Measurements from ENCODE around the gene NRIP1. TPM values are rescaled to one million over a fixed set of nuclear protein-coding genes. Genes with fewer than 3 reads are reported as not detected.

The NRIP1 gene
- total and polyA plus RNA-seq, 2 donors (not counting 3 experiments of a cell fraction or from before 2014, with no cell fraction given) = 2.8 to 24.0 TPM

DNA sequence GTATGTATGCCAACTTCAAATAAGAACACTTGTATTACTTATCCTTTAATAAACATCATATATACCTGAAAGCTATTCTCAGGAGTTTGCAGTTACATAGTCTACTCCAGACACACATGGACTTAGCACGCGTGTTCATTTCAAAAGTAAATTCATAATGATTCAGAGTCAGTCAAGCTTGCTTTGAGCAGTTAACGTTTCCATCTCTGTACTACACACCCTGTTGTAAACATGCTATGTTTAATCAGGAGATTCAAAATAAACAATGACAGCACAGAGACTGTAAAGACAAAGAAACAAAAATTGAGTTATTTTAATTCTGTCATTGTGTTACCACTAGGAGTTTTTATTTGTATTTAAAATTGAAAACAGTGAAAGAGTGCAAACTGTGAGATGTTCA lies 119.6 kb downstream of the NRIP1 start:
- dilution Hi-C loops (cut with MboI; ENCODE audit: extremely low pct_ligation_motif_present, low sequenced_read_pairs) = no loop called here

More for the DNA sequence above, 119.6 kb downstream of the NRIP1 start:
- Histone ChIP-seq H3K79me2 (ENCODE audit: control insufficient read depth, insufficient read depth, low read length) (no peaks in the 10 kb centered on the region), H3K27me3 (ENCODE audit: control insufficient read depth in 2 of 2, insufficient read depth in 2 of 2, low read length in 2 of 2) (no peaks in the 10 kb centered on the region), H3K27ac (ENCODE audit: insufficient read depth, low read depth, low read length) (no peak overlapping the region), H3K36me3 (ENCODE audit: control insufficient read depth in 2 of 2, extremely low read depth in 1 of 2, insufficient read depth in 2 of 2, low read length in 2 of 2) (no peaks in the 10 kb centered on the region), H3K4me2 (ENCODE audit: insufficient read depth, low read length) (no peak overlapping the region), H3K9me3 (replicated peaks; ENCODE audit: control insufficient read depth, insufficient read depth, low read length) (no peaks in the 10 kb centered on the region), H3K9me1 (replicated peaks; ENCODE audit: control insufficient read depth, extremely low read depth, insufficient read depth, low read length) (no peaks in the 10 kb centered on the region), H3K4me1 (ENCODE audit: control insufficient read depth, extremely low read depth, insufficient read depth, low read length) (no peaks in the 10 kb centered on the region), H4K20me1 (replicated peaks; ENCODE audit: control insufficient read depth, extremely low read depth, insufficient read depth, low read length) (no peaks in the 10 kb centered on the region), H3K4me3 (replicated peaks in 1 of 3; ENCODE audit: insufficient read depth in 1 of 3, low read depth in 1 of 3, low read length in 3 of 3) (no peak overlapping the region), H3K9ac (replicated peaks; ENCODE audit: extremely low read depth, insufficient read depth, low read length) (no peak overlapping the region), H2AFZ (ENCODE audit: low read depth, low read length) (no peak overlapping the region)
- no TSS peak for BruUV-seq (replicated peaks)
- intact Hi-C loops (cut with micrococcal nuclease) = no loop called here
- CTCF ChIA-PET = no interaction called here
- FAIRE-seq (no peak), DNase-seq (ENCODE audit: low read depth, low spot score) (no peak)
- TF ChIP-seq, protein P1, sequence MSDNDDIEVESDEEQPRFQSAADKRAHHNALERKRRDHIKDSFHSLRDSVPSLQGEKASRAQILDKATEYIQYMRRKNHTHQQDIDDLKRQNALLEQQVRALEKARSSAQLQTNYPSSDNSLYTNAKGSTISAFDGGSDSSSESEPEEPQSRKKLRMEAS (IDR thresholded peaks at IDR 0.05; ENCODE audit: insufficient read depth, insufficient read length) = no peak
- TF ChIP-seq POLR2AphosphoS5 (IDR thresholded peaks at IDR 0.05; ENCODE audit: insufficient read depth, low read depth, low read length) = no peak
- TF ChIP-seq POLR2A (IDR thresholded peaks at IDR 0.05; ENCODE audit: low read depth, low read length) = no peak
- TF ChIP-seq, protein P2, sequence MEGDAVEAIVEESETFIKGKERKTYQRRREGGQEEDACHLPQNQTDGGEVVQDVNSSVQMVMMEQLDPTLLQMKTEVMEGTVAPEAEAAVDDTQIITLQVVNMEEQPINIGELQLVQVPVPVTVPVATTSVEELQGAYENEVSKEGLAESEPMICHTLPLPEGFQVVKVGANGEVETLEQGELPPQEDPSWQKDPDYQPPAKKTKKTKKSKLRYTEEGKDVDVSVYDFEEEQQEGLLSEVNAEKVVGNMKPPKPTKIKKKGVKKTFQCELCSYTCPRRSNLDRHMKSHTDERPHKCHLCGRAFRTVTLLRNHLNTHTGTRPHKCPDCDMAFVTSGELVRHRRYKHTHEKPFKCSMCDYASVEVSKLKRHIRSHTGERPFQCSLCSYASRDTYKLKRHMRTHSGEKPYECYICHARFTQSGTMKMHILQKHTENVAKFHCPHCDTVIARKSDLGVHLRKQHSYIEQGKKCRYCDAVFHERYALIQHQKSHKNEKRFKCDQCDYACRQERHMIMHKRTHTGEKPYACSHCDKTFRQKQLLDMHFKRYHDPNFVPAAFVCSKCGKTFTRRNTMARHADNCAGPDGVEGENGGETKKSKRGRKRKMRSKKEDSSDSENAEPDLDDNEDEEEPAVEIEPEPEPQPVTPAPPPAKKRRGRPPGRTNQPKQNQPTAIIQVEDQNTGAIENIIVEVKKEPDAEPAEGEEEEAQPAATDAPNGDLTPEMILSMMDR (IDR thresholded peaks at IDR 0.05; ENCODE audit: extremely low read depth in 1 of 2, insufficient read depth in 1 of 2, low read depth in 1 of 2, low read length in 2 of 2) = no peak
- no peak for TF ChIP-seq FOS (IDR thresholded peaks at IDR 0.05; ENCODE audit: borderline replicate concordance, insufficient read depth, low read length)
- TF ChIP-seq MYC (IDR thresholded peaks at IDR 0.05; ENCODE audit: low read depth, low read length) = no peak
- no peak for TF ChIP-seq GATA2 (IDR thresholded peaks at IDR 0.05; ENCODE audit: insufficient read depth, insufficient read length, low read depth, low read length)
- TF ChIP-seq JUN (IDR thresholded peaks at IDR 0.05; ENCODE audit: borderline replicate concordance, insufficient read depth, insufficient read length, low read depth) = no peak
- no peak for TF ChIP-seq EZH2 (IDR thresholded peaks at IDR 0.05; ENCODE audit: borderline replicate concordance, low read depth, low read length, severe bottlenecking)
- POLR2A ChIA-PET = no interaction called here

Data from endothelial cell of umbilical vein (primary cell).